GM12878 (cell line): ENCODE results near the gene SMIM28. TPM values are rescaled to one million over a fixed set of nuclear protein-coding genes. Genes with fewer than 3 reads are reported as not detected.

ENCODE experiments used
- EP300 ChIP-seq, 2 experiments: fragments of 150-350 bp in 1 of 2; IDR thresholded peaks; 2 replicates each; pipeline ENCODE4 v1.6.1; 2011 to 2012; ENCODE audit warnings: low read depth in 2 of 2, low read length in 2 of 2, borderline replicate concordance in 1 of 2, improper control_type of control experiment in 1 of 2, inconsistent platforms in 1 of 2; ENCODE audit not compliant: control insufficient read depth in 1 of 2
- HCFC1 ChIP-seq: fragments of 150-350 bp; IDR thresholded peaks from 2 replicates; pipeline ENCODE4 v1.6.1; 2014; ENCODE audit warnings: low read length
- JUND ChIP-seq: IDR thresholded peaks from 2 replicates; pipeline ENCODE4 v1.6.1; 2012; ENCODE audit warnings: low read depth, mild to moderate bottlenecking, low read length, improper control_type of control experiment, moderate library complexity
- RB1 ChIP-seq: fragments of 450-650 bp; formaldehyde crosslinking; IDR thresholded peaks from 2 replicates; pipeline ENCODE4 v1.6.1; 2017; ENCODE audit warnings: mild to moderate bottlenecking, borderline replicate concordance
- SIX5 ChIP-seq: IDR thresholded peaks from 2 replicates; pipeline ENCODE4 v1.6.1; 2011; ENCODE audit warnings: mild to moderate bottlenecking, low read depth, low read length, moderate library complexity; ENCODE audit not compliant: severe bottlenecking
- TAF1 ChIP-seq: IDR thresholded peaks from 2 replicates; pipeline ENCODE4 v1.6.1; 2011; ENCODE audit warnings: mild to moderate bottlenecking, low read depth, low read length, borderline replicate concordance
- polyA plus RNA-seq, 11 experiments: library from polyadenylated mRNA; depleted of rRNA in 4 of 11; unstranded in 6 of 11; stranded (reverse) in 5 of 11; fragments of >200 nt; fragmentation: Nextera tagmentation in 4 of 11; fragmentation: Illumina TruSeq in 1 of 11; extraction: Ambion mirVana in 4 of 11; extraction: Trizol in 1 of 11; gene quantifications; 1 replicate in 1 of 11; 2 replicates in 10 of 11; pipeline versions ENCODE4 v1.2.1 to v1.2.3, GENCODE V29; 2011 to 2016; ENCODE audit warnings: inconsistent platforms in 2 of 11, missing spikeins in 2 of 11, low read depth in 1 of 11
- total RNA-seq, 4 experiments: library from RNA; depleted of rRNA in 3 of 4; stranded (reverse); fragments of >200 nt in 3 of 4; fragmentation: Illumina TruSeq in 1 of 4; extraction: Trizol in 1 of 4; gene quantifications; 2 replicates each; pipeline versions ENCODE4 v1.2.1 to v1.2.3, GENCODE V29; 2013 to 2021
- TF ChIP-seq, protein P1 (sequence below): fragments of 450-650 bp; IDR thresholded peaks from 2 replicates; pipeline ENCODE4 v1.6.1; 2018; ENCODE audit warnings: mild to moderate bottlenecking, low read depth, moderate library complexity; ENCODE audit not compliant: partially characterized antibody
- TF ChIP-seq, protein P2 (sequence below): fragments of 450-650 bp; IDR thresholded peaks from 2 replicates; pipeline ENCODE4 v1.6.1; 2014; ENCODE audit warnings: mild to moderate bottlenecking

Gene SMIM28
- total and polyA plus RNA-seq, 10 of the 15 experiments (the other 5 are each of a cell fraction or from before 2014, with no cell fraction given): not detected

DNA sequence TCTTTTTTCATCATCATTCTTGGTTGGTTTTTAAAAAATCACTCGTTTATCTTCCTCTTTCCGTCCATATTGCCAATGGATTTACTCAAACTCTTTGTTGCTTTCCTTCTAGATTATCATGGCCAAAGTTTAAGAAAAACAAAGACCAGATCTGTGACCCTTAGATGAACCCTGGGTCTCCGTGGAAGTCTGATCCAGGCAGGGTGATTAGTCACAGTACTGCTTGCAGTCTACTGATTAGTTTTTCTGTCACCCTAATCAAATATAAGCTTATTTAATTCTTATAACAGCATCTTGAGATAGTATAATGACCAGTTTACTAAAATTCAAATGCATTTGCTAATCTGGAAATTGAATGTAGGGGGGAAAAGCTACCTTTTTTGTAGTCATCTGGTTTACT lies 6.0 kb upstream of the SMIM28 start (continued):
- TF ChIP-seq, protein P1, sequence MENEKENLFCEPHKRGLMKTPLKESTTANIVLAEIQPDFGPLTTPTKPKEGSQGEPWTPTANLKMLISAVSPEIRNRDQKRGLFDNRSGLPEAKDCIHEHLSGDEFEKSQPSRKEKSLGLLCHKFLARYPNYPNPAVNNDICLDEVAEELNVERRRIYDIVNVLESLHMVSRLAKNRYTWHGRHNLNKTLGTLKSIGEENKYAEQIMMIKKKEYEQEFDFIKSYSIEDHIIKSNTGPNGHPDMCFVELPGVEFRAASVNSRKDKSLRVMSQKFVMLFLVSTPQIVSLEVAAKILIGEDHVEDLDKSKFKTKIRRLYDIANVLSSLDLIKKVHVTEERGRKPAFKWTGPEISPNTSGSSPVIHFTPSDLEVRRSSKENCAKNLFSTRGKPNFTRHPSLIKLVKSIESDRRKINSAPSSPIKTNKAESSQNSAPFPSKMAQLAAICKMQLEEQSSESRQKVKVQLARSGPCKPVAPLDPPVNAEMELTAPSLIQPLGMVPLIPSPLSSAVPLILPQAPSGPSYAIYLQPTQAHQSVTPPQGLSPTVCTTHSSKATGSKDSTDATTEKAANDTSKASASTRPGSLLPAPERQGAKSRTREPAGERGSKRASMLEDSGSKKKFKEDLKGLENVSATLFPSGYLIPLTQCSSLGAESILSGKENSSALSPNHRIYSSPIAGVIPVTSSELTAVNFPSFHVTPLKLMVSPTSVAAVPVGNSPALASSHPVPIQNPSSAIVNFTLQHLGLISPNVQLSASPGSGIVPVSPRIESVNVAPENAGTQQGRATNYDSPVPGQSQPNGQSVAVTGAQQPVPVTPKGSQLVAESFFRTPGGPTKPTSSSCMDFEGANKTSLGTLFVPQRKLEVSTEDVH: no peak
- no peak for TF ChIP-seq TAF1
- no peak for TF ChIP-seq RB1
- no peak for TF ChIP-seq SIX5
- no peak for TF ChIP-seq EP300 (IDR thresholded peaks at IDR 0.05; ENCODE audit: borderline replicate concordance in 1 of 2, control insufficient read depth in 1 of 2, low read depth in 2 of 2, low read length in 2 of 2)
- TF ChIP-seq JUND: no peak
- TF ChIP-seq, protein P2, sequence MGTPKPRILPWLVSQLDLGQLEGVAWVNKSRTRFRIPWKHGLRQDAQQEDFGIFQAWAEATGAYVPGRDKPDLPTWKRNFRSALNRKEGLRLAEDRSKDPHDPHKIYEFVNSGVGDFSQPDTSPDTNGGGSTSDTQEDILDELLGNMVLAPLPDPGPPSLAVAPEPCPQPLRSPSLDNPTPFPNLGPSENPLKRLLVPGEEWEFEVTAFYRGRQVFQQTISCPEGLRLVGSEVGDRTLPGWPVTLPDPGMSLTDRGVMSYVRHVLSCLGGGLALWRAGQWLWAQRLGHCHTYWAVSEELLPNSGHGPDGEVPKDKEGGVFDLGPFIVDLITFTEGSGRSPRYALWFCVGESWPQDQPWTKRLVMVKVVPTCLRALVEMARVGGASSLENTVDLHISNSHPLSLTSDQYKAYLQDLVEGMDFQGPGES: no peak
- TF ChIP-seq HCFC1: no peak
